Measurements from ENCODE around the gene DSC2. TPM values are rescaled to one million over a fixed set of nuclear protein-coding genes. Genes with fewer than 3 reads are reported as not detected.
"Not testable (repeated sequence)": the region's sequence is repeated elsewhere in the genome, so short reads cannot be mapped to it uniquely, and the experiment has no call there.

DSC2 gene
- total RNA-seq, 2 donors from 2014 or later: 8.9 to 9.3 TPM

DNA sequence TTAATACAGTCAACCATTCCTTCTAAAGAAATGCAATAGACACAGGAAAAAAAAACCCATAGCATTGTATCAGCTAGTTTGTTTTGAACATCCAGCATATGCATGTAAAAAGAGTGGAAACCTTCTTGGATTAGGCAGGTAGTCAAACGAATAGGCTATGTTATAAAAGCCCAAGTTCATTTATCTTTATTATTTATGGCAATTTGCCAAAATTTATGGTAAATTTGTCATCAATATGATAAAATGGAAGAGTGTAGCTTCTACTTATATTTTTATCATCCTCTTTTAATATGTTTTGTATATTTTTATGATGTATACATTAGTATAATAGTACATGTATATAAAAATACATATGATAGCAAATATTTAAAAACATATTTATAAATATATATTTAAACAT lies 36.5 kb upstream of the DSC2 start:
- H3K4me1 ChIP-seq: no peaks in the 10 kb centered on the region
- intact Hi-C loops (cut with DNase I): no loop called here

DNA sequence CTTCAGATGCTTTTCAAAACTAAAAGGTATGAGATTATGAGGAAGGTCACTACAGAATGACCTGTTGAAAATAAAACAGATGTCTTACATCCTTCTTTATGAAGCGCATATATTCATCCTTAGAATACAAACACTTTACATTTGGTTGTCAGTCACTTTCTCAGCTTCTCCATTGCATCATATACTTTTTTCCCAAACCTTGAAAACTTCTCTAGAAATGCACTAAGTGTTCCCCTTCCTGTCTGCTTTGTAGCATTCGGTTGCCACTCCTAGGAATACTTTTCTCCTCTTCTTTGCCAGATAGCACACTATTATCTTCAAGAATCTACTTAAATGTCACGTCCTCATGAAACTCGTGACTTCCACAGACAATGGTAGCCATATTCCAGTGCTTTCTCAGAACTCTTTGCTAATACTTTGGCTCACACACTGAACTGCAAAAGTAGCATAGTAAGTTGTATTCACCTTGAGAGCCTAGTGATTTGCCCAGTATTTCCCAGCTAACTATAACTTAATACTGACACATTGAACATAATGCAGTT lies 32.8 kb upstream of the DSC2 start:
- no peaks in the 10 kb centered on the region for H3K36me3 ChIP-seq (replicated peaks in 1 of 2; ENCODE audit: insufficient read depth in 1 of 2, low read depth in 2 of 2)
- no peaks in the 10 kb centered on the region for H3K4me1 ChIP-seq
- intact Hi-C loops (cut with DNase I): no loop called here
- no peaks in the 10 kb centered on the region for H3K27me3 ChIP-seq
- ATAC-seq (no peak), DNase-seq (no peak)
- 79 to 81% methylated on average over 4 of the region's 4 CpGs for WGBS, 2 donors
- no peak overlapping the region for H3K27ac ChIP-seq
- no peak overlapping the region for H3K4me3 ChIP-seq
- H3K9me3 ChIP-seq: no peaks in the 10 kb centered on the region
- TF ChIP-seq POLR2A (IDR thresholded peaks at IDR 0.05): no peak
- TF ChIP-seq, protein P1, sequence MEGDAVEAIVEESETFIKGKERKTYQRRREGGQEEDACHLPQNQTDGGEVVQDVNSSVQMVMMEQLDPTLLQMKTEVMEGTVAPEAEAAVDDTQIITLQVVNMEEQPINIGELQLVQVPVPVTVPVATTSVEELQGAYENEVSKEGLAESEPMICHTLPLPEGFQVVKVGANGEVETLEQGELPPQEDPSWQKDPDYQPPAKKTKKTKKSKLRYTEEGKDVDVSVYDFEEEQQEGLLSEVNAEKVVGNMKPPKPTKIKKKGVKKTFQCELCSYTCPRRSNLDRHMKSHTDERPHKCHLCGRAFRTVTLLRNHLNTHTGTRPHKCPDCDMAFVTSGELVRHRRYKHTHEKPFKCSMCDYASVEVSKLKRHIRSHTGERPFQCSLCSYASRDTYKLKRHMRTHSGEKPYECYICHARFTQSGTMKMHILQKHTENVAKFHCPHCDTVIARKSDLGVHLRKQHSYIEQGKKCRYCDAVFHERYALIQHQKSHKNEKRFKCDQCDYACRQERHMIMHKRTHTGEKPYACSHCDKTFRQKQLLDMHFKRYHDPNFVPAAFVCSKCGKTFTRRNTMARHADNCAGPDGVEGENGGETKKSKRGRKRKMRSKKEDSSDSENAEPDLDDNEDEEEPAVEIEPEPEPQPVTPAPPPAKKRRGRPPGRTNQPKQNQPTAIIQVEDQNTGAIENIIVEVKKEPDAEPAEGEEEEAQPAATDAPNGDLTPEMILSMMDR (IDR thresholded peaks at IDR 0.05): no peak

More for the DNA sequence above, 36.5 kb upstream of the DSC2 start:
- 65 to 74% methylated on average over 1 of the region's 1 CpG for WGBS, 2 donors
- Histone ChIP-seq H3K27ac (no peak overlapping the region), H3K27me3 (no peaks in the 10 kb centered on the region), H3K9me3 (no peaks in the 10 kb centered on the region), H3K4me3 (no peak overlapping the region), H3K36me3 (replicated peaks in 1 of 2; ENCODE audit: insufficient read depth in 1 of 2, low read depth in 2 of 2) (no peaks in the 10 kb centered on the region)
- TF ChIP-seq, protein P1 (IDR thresholded peaks at IDR 0.05): no peak
- TF ChIP-seq POLR2A (IDR thresholded peaks at IDR 0.05): no peak
- ATAC-seq (no peak), DNase-seq (no peak)

DNA sequence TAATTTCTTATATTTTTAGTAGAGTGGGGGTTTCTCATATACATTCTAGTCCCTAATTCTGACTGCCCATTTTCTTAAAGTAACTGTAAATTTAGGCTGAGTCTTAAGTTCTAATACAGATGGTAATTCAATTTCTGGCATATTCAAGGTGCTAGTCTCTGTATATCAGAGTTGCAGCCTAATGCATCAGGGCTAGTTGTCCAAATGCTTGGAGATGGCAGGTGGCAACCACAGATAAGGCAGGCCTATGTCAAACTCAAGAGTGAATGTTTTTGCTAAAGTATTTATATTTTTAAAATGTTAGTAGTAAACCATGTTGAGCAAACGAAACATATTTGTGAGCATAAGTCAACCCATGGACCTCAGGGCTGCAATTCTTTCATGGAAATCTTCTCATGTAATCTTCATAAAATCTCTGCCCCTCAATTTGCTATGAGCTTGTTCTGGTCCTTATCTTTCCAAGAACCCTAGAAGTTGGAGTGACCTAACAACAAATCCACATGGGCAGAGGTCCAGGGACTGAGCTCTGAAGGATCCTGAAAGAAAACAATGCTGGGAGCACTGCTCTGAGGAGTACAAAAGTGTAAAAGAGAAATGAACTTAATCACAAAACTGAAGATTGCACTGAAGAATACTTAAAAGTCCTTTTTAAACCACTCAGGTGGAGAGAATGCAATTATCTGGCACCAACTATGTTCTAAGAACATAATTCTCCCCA lies 27.3 kb upstream of the DSC2 start:
- Histone ChIP-seq H3K27me3 (no peaks in the 10 kb centered on the region), H3K4me1 (no peaks in the 10 kb centered on the region), H3K4me3 (no peak overlapping the region), H3K9me3 (no peaks in the 10 kb centered on the region), H3K36me3 (replicated peaks in 1 of 2; ENCODE audit: insufficient read depth in 1 of 2, low read depth in 2 of 2) (no peaks in the 10 kb centered on the region), H3K27ac (no peak overlapping the region)
- TF ChIP-seq POLR2A (IDR thresholded peaks at IDR 0.05): no peak
- TF ChIP-seq, protein P1 (IDR thresholded peaks at IDR 0.05): no peak
- DNase-seq: no peak
- ATAC-seq: no peak
- intact Hi-C loops (cut with DNase I): no loop called here
- WGBS, 2 donors: 77 to 79% methylated on average over 1 of the region's 1 CpG

DNA sequence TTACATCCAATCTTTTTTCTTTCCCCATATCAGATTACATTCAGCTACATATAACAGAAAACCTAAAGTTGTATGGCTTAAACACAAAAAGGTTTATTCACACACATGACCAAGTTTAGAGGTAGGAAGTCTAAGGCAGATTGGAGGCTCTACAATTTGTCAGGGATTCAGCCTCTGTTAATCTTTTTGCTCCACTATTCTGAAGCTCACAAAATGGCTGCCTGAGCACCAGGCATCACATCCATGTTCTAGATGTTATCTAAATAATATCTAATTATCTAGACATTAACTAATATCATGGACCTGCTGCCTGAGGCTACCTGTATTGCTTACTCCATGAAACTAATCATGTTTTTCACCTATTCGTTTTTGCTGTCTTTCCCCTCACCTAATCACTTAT lies 23.7 kb upstream of the DSC2 start:
- 64 to 70% methylated on average over 1 of the region's 1 CpG for WGBS, 2 donors
- Histone ChIP-seq H3K4me3 (no peak overlapping the region), H3K27ac (no peak overlapping the region), H3K9me3 (no peaks in the 10 kb centered on the region), H3K36me3 (replicated peaks in 1 of 2; ENCODE audit: insufficient read depth in 1 of 2, low read depth in 2 of 2) (no peaks in the 10 kb centered on the region), H3K4me1 (no peaks in the 10 kb centered on the region), H3K27me3 (no peaks in the 10 kb centered on the region)
- ATAC-seq (no peak), DNase-seq (no peak)
- intact Hi-C loops (cut with DNase I): no loop called here
- no peak for TF ChIP-seq POLR2A (IDR thresholded peaks at IDR 0.05)
- TF ChIP-seq, protein P1 (IDR thresholded peaks at IDR 0.05): no peak

DNA sequence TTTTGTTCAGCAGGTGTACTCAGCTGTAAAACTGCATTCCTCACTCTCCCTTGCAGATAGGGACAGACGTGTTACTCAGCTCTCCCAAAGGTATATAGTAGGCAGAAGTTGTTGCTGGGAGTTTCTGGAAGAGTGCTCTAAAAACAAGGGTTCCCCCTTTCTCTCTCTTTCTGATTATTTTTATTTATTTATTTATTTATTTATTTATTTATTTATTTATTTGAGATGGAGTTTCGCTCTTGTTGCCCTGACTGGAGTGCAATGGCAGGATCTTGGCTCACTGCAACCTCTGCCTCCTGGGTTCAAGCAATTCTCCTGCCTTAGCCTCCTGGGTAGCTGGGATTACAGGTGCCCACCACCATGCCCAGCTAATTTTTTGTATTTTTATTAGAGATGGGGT lies 20.9 kb upstream of the DSC2 start:
- intact Hi-C loops (cut with DNase I); H3K36me3 ChIP-seq (replicated peaks in 1 of 2; ENCODE audit: insufficient read depth in 1 of 2, low read depth in 2 of 2); H3K27me3 ChIP-seq; ATAC-seq; H3K9me3 ChIP-seq; H3K4me1 ChIP-seq; DNase-seq; H3K27ac ChIP-seq; H3K4me3 ChIP-seq: not testable (repeated sequence)
- WGBS, 2 donors: 48 to 56% methylated on average over 2 of the region's 2 CpGs

Data from body of pancreas (tissue), 4 donors.